ENCODE data around the gene MAB21L4. TPM values are rescaled to one million over a fixed set of nuclear protein-coding genes. Genes with fewer than 3 reads are reported as not detected.

The MAB21L4 gene
- total RNA-seq, 1 donor from 2014 or later = not detected

GRCh38 chr2:240913810-240914644, 18.1 kb upstream of the MAB21L4 start:
- no peak for DNase-seq (ENCODE audit: extremely low read depth, low read depth, low spot score)

DNA sequence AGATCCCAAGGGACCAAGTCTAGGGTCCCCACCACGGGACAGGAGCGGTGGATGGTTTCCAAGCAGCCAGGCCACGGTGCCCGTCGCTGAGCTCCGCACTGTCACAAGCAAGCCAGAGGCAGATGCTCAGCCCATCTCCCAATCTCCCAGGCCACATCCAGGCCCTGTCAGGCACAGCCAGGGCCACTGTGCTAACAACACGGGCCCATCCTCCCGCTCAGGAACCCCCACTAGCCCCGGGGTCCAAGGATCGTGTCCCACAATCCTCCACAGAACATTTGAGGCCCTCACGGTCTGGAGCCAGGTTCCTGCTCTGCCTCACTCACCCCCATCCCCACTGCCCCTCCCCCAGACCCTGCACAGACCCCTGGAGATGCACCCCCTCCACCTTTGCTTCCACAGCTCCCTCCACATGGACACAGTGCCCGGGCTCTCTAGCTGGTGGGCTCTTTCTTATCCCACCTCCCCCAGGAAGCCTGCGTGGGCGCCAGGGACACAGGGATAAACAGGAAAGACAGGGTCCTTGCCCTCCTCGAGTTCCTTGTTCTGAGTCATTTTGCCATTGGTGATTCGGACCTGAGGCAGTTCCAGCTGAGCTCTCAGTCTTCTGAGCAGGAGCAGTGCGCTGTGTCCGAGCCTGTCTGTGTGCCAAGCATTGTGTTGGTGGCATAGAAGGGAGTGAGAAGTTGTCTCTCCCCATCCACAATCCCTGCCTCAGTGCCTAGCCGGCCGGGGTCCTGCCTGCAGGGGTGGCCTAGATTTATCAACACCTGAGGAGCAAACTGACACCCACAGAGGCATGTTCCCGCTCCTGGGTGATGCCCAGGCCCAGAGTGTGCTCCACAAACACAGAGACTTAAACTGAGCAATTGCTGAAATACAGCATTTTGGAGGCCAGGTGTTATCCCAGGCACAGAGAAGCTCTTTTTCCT, 17.2 kb upstream of the MAB21L4 start:
- DNase-seq (ENCODE audit: extremely low read depth, low read depth, low spot score) = no peak

- no peak for DNase-seq (ENCODE audit: extremely low read depth, low read depth, low spot score)
These were observed 15.8 kb upstream of the MAB21L4 start for GRCh38 chr2:240911641-240912265.

- no peak for DNase-seq (ENCODE audit: extremely low read depth, low read depth, low spot score)
These were observed 13.4 kb upstream of the MAB21L4 start for GRCh38 chr2:240909216-240909974.

DNA sequence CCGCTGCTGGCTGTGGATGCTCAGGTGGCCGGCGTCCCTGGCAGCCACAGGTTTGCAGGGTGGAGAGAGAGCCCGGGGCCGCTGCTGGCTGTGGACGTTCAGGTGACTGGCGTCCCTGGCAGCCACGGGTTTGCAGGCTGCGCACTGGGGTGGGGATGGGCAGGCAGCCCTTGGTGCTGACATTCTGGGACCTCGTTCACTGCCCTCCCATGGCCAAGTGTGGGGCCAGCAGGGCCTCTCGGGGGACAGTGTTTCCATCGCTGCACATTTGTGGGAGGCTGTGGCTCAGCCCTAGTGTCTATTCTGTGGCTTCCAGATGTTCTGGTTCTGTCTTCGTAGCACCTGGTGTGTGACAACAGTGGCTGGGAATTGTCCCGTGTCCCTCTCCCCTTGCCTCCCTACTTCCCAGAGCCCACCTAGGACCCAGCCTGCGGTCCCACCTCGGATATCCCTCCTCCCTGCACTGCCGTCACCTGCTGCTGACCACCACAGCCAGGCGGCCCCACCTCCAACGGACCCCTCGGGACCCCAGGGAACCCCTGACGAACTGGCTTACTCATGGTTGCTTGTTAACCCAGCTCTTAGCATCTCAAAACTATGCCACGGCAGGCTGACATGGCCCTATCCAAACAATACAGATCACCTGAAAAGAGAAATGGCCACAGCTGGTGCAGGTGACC, 11.1 kb upstream of the MAB21L4 start:
- no peak for DNase-seq (ENCODE audit: extremely low read depth, low read depth, low spot score)

- no peak for DNase-seq (ENCODE audit: extremely low read depth, low read depth, low spot score)
These were observed 10.4 kb upstream of the MAB21L4 start, which contains the start of gene CROCC2 for GRCh38 chr2:240906141-240906910. Gene CROCC2 (plus strand): TSS chr2:240906336. CDS start chr2:240906514, 178 bp downstream.

GRCh38 chr2:240905176-240905781, 9.3 kb upstream of the MAB21L4 start:
- DNase-seq (ENCODE audit: extremely low read depth, low read depth, low spot score) = no peak

GRCh38 chr2:240904216-240905175, 8.5 kb upstream of the MAB21L4 start:
- no peak for DNase-seq (ENCODE audit: extremely low read depth, low read depth, low spot score)

DNA sequence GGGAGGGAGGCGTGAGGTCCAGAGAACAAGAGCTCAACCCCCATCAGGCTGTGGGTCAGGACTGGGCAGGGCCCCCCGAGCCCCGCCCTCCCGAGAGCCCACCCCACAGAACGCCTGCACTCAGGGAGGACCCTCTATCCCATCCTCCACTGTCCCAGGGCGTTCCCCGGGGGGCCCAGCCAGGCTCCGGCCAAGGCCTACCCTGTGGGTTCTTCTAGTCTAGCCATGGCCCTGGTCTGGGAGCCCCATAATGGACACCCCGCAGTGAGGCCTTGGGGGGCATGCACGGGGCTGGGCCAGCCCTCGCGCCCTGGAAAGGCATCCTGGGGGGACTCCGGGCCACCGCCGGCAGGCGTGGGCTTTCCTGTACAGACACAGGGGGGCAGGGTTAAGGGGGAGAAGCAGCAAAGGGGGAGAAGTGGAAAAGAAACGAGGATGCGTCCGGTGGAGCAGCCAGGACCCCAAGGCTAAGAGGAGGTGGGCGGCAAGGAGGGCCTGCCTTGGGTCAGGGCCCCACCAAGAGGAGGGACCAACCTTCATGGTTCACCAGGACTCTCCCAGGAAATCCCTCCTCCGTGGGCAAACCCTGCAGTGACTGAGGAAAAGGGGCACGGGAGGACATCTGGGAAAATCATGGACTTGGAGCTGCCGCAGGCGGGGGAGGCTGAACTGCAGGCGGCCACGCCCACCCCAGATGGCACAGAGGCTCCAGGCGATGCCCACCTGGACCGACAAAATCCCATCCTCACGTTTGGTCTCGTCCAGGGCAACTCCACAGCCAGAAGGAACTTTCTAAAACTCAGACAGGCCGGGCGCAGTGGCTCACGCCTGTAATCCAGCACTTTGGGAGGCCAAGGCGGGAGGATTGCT, 7.5 kb upstream of the MAB21L4 start:
- no peak for DNase-seq (ENCODE audit: extremely low read depth, low read depth, low spot score)

DNA sequence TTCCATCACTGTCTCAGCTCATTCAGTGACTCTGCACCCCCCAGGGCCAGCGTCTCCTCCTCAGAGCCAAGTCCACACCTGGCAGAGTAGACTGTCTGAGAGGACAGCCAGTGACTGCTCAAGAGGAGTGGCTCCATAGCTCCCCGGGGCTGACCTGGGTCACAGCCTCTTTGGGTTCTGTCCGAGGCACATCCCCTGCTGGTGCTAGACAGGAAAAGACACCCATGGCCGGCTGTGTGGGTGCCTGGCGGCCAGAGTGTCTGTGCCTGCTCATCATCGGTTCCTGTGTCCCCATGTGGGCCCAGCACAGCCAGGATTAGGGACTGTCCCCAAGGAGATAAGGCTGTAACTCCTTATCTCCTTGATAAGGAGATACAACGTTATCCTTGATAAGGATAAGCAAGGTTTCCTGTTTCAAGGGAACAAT, 6.7 kb upstream of the MAB21L4 start:
- DNase-seq (ENCODE audit: extremely low read depth, low read depth, low spot score) = no peak

GRCh38 chr2:240901986-240902614, 6.1 kb upstream of the MAB21L4 start:
- DNase-seq (ENCODE audit: extremely low read depth, low read depth, low spot score) = no peak

DNA sequence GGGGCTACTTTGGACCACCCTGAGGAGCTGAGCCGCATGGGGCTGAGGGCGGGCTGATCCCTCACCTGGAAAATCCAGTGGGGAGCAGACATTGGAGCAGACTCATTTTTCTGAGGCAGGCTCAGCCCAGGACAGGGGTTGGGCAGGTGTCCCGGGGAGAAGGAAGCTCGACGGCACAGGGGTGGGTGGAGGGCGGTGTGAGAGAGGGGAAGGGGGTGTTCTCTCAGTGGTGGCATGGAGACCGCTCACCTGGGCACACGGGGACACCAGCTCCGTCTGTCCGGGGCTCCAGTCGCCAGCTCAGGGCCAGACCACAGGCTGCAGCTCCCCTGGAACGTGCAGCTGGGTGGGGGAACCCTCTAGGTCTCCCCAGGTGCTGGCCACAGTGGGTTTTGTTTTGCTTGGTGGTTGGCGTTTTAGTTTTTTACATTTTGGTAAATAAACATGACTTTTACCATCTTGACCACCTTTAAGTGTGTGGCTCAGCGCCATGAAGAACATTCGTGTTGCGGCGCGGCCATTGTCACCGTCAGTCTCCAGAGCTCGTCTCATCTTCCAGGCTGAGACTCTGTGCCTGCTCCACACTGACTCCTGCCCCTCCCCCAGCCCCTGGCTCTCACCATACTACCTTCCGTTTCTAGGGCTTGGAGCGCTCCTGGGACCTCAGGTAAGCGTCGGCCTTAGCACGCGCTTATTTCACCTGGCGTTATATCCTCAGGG, 4.3 kb upstream of the MAB21L4 start:
- DNase-seq (ENCODE audit: extremely low read depth, low read depth, low spot score) = no peak

DNA sequence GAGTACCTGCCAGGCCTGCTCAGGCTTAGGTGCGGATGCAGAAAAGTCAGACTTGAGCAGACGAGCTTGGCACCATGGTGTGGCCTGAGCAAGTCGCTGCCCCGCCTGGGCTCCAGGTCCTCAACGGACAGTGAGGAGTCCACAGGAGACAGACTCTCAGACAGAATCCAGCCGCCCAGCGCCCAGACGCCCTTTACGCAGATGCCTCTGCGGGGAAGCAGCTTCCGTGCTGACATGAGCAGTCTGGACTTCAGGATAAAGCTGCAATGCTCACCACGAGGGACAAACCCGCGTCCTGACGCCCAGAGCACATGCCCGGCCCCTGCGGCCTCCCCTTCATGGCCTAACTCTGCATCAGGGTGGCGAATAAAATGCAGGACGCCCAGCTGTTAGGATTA, 3.5 kb upstream of the MAB21L4 start:
- no peak for DNase-seq (ENCODE audit: extremely low read depth, low read depth, low spot score)

DNA sequence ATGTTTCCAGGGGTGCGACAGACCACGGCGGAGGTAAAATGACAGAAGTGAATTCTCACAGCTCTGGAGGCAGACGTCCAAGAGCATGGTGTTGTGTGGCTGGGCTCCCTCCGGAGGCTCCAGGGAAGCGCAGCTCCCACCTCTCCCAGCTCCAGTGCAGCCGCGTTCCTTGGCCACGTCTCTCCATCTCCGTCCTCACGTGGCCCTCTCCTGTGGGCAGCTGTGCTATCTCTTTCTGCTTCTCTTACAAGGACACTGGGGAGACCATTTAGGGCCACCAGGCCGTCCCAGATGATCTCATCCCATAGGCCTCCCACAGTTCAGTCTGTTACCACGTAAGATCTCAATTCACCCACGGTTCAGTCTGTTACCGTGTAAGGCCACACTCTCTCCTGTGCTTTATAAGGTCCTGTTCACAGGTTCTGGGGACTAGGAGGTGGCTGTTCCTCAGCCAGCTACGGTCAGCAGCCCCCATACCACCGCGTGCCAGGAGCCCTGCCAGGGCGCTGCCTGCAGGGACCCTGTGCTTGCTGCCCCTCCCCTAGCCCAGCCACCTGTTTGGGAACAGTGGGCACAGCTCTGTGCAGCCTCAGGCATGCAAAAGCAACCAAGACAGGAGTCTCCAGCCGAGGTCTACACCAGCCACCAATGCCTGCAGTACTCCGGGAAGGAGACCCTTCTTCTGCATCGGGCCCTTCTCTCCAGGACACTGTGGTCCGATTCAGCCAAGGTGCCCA, 2.9 kb upstream of the MAB21L4 start:
- DNase-seq (ENCODE audit: extremely low read depth, low read depth, low spot score) = no peak
